NCI-H2196 (cell line): Measurements from ENCODE around the gene C3orf80.
A peak's percentile ranks its signal among the peaks of the same experiment; 100 is the strongest.
"Not testable (repeated sequence)": the region's sequence is repeated elsewhere in the genome, so short reads cannot be mapped to it uniquely, and the experiment has no call there.

Source experiments
- DNase-seq: peaks from one replicate; lab custom pipeline; 2025; ENCODE audit not compliant: unreplicated experiment; lab: John Stamatoyannopoulos, UW

The C3orf80 gene

DNA sequence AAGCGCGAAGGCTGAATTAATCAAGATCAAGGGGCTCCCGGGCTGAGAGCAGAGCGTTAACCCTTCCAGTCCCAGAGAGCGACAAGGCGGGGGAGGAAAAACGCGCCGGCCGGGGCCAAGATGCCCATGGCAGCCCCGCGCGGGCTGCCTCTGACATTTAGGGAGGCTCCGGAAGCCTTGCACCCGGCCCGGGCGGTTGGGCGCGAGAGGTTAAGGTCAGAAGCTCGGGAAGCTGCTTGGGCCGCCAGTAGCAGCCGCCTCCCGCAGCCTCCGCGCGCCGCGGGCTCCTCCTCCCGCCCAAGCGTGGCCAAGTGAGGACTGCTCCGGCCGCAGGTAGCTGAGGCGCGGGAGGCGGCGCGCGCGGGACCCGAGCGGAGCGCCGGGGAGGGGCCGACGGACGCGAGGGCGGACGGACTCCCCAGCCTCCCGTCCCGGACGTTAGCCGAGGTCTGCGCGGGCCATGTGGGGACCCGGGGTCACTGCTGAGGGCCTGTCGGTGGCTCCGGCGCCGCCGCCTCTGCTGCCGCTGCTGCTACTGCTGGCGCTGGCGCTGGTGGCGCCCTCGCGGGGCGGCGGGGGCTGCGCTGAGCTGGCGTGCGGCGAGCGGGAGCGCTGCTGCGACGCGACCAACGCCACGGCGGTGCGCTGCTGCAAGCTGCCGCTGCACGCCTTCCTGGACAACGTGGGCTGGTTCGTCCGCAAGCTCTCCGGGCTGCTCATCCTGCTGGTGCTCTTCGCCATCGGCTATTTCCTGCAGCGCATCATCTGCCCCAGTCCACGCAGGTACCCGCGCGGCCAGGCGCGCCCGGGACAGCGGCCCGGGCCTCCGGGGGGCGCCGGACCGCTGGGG is at the start of gene C3orf80:
TSS of gene C3orf80 (plus strand) at position 247 of the 850 bp plus-strand sequence. CDS start at position 461, 214 bp downstream.
- DNase-seq, result peak; percentile 82

DNA sequence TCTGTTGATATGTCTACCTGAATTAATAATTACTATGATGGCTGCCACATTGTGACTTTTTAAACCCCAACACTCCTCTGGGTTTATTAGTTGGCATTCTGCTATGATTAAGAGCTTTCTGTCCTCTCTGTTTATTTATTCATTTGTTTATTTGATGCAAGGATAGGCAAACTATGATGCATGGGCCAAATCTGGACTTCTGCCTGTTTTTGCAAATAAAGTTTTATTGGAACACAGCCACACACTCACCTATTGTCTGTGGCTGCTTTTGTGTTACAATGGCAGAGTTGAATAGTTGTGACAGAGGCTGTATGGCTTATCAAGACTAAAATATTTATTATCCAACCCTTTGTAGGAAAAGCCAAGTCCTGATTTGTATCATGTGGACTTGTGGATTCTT is 48.3 kb upstream of the C3orf80 start:
- DNase-seq, result no peak

- not testable (repeated sequence) for DNase-seq
These were observed 46.6 kb upstream of the C3orf80 start for GRCh38 chr3:160178661-160179060.

- DNase-seq, result not testable (repeated sequence)
These were observed 45.8 kb upstream of the C3orf80 start for GRCh38 chr3:160179403-160179802.

DNA sequence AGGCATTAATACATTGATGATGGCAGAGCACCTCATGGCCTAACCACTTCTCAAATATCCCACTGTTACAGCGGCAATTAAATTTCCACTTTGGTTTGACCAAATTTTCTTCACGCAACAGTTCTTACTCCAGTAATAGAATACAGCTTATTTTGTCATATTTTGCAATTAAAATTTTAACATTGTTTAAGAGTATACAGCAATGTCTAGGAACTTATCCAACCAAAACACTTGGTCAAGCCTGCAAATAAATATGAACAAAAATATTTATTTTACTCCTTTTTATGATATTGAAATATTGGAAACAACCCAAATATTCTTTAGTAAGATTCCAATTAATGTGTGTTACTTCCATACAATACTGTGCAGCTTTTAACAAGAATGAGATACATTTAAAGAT is 45.3 kb upstream of the C3orf80 start:
- no peak for DNase-seq

DNA sequence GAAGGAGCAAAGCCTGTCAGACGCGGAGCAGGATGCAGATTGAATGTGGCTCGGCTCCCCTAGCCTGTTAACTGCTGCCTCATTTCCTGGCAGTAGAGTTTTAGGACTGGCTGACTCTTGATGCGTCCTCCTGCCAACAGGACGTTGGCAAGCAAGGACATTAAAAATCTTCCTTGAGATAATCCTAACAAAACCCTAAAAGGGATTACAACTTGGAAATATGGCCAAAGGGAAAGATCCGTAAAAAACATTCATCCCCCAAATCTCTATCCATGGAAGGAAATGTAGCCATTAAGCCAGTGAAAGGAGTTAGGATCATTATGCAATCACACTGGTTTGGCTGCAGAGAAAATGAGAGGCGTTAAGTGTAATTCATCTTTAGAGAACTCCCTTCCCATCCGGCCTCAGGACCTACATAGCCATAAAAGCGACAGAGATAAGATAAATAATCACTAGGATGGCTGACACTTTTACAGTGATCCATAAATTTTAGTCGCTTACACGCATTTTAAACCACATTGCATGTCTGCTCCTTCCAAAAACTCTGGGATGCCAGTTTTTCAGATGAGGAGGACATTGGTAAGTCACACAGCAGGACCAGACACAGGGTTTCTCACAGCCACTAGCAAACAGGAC is 44.5 kb upstream of the C3orf80 start:
- DNase-seq, result no peak

- no peak for DNase-seq
These were observed 41.7 kb upstream of the C3orf80 start for GRCh38 chr3:160183345-160184076.

DNA sequence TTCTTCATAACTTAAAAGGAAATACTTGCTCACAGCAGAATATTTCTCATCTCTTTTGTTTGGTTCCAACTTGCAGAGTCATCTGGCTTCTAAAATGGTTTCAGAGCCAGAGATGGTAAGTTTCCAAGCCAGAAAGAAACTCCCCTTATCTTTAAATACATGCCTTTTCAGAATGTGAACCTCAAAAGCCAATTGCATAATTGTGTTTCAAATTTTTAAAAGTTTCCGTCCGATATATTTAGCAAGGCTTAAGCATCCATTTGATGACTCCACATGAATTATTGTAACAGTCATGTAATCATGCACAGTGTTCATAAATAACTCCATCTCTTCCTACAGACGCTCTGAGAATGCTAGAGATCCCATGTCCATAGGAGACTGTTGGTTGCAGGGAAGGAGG is 40.6 kb upstream of the C3orf80 start:
- no peak for DNase-seq

DNA sequence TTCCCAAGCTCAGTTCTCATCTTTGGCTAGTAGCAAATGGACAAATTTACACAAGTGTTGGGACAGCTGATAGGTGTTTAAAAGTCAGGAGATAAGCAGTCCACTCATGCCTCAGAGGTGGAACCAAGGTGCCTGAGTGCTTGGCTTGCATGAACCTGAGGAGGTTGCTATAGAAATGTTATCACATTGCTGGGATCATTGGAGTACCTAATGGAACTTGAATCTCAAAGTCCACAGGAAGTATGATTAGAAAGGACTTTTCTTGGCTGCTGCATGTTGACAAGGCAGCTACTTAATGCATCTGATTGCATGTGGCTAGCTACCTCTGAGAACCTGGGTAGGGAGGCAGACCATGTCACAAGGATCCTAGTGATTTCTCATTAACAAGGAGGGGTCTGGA is 39.5 kb upstream of the C3orf80 start:
- no peak for DNase-seq

DNA sequence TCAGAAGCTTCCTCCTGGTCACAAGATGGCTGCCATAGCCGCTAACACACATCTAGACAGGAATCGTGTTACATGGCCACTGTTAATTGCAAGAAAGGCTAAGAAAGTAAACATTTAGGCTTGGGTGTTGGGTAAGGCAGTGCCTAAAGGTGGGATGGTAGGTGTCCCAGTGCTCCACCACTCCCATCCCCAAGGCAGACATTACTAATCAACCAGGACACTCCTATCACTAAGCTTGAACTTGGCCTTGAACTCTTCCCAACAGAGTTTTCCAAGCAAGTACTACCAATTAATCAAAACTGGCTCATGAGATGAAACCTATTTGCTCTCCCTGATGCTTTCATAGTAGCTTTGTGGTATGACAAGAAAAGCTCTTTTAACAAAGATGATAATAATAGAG is 37.9 kb upstream of the C3orf80 start:
- no peak for DNase-seq

GRCh38 chr3:160192310-160193029 is 32.8 kb upstream of the C3orf80 start:
- DNase-seq, result no peak

DNA sequence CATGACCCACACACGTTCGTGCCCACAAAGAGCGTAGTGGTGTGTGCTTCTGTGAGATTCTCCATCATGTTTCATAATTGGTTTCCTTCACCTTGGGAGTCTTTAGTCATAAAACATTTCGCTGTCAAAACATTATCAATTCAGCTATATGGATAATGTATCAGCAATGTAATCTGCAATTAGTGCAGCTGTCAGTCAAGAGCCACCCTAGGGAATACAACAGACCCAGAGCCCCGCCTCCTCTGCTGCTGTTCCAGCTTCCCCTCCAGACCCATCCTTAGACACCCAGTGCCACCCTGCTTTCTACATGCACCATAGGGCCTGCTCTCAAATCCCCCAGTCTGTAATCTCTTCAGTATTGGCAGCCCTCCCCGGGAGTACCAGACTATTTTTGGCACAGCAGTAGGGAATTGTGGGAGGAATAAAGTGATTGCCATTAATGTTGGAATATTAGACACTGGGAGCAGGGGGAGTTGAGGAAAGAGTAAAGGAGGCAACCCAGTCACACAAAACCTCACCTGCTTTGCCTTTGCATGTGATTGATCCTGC is 31.5 kb upstream of the C3orf80 start:
- DNase-seq, result no peak

GRCh38 chr3:160194438-160194837 is 30.8 kb upstream of the C3orf80 start:
- DNase-seq, result no peak

- no peak for DNase-seq
These were observed 30.1 kb upstream of the C3orf80 start for GRCh38 chr3:160195106-160195505.

DNA sequence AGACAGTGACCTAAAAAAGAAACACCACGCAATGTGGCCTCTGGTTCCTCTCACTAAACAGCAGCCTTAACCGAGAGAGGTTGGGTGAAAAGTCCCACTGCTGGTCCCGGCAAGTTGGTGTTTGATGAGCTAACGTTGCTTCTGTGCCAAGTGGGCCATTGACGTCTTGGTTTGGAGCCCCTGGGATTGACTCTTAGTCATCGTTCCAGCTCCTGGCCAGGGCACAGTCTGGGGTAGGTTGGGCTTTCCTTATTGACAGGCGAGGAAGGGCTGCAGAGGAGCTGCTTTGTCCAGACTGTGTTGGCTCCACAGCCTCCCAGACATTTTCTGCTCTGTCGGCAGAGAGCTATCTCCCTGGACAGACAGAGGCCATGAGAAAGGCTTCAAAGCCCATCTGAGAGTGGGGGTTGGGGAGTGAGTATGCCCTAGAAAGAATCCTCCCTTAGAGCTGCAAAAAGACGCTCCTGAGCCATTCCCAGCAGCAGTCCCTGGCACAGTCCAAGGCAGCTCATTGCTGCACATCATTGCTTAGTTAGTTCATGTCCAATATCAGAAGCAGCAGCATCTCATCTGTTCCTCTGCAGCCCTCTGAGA is 28.6 kb upstream of the C3orf80 start:
- DNase-seq, result no peak

DNA sequence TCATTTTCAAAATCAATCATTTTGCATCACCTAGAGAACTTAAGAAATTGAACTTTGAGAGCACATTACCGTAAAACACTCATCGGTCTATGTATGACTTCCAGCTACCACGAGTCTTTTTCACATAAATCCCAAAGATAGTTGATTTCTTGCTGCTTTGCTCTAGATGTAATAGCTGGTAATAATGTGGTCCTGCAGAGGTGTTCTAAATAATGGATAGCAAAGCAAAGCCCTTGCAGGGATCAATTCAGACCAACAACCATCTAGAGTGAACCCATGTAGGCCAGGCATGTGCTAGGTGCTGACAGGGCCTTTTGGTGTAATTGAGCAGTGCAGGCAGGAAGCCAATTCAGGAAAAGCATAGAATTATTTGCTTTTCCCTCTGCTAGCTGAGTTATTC is 26.1 kb upstream of the C3orf80 start:
- no peak for DNase-seq

DNA sequence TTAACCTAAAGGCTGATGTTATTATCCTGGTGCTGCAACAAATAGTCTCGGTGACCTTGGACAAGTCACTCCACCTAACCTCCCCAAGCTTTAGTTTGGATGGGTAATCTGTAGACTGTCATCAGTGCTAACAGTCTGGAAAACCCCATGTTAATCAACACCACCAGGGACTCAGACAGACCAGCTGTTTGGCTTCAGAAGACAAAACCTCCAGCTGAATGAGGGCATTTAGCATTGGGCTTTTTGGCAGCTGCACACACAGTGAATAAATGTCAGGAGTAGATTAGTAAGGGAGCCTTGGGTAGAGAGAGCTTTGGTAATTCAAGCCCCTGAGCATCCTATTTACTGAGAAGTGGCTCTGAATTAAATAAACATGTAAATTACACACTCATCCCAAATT is 24.9 kb upstream of the C3orf80 start:
- peak; percentile 45 for DNase-seq

- DNase-seq, result not testable (repeated sequence)
These were observed 20.7 kb upstream of the C3orf80 start for GRCh38 chr3:160204396-160205011.

DNA sequence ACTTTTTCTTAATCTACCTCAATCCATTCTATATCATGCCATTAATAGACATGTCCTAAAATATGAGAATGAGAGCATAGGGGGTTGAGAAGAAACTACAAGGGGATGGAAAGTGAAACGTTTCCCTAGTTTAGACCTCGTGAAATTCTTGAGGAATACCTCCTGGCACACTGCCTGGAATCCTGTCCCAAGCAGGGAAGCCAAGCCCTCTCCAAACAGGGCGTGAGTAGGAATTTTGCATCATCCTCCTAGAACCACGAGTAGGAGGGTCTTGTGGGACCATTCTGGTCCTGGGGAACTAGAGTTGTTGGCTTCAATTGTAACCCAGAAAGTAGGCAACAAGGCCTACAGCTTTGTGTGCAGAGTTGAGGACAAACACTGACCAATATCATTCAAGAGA is 19.6 kb upstream of the C3orf80 start:
- DNase-seq, result no peak

GRCh38 chr3:160210341-160210740 is 14.9 kb upstream of the C3orf80 start:
- no peak for DNase-seq
